WTC11 (cell line): ENCODE measurements around the gene ING2. TPM values are rescaled to one million over a fixed set of nuclear protein-coding genes. Genes with fewer than 3 reads are reported as not detected.
"Not testable (repeated sequence)": the region's sequence is repeated elsewhere in the genome, so short reads cannot be mapped to it uniquely, and the experiment has no call there.

Experiments used
- ATAC-seq: fragments of 200-7000 bp; cut with Tn5 transposase; 2 replicates; pipeline ENCODE4 v1.10.0; 2021; ENCODE audit warnings: mild to moderate bottlenecking, moderate library complexity
- CTCF ChIA-PET: fragments of 300-600 bp; sonication (Branson Sonifier 250); formaldehyde crosslinking; loops from one replicate; lab custom pipeline; 2021; ENCODE audit warnings: antibody characterized with exemption; lab: Charles Lee
- POLR2A ChIA-PET: fragments of 350-600 bp; sonication (Branson Sonifier 250); formaldehyde crosslinking; loops from one replicate; lab custom pipeline; 2021; ENCODE audit warnings: antibody characterized with exemption; lab: Charles Lee
- DNase-seq: peaks from one replicate; pipeline ENCODE4 v3.0.0; 2021; ENCODE audit warnings: low spot score
- H3K27ac Mint-ChIP-seq: 2 replicates; pipeline ENCODE4 v1.8.0; 2021; ENCODE audit warnings: mixed read lengths
- H3K27me3 Mint-ChIP-seq: 2 replicates; pipeline ENCODE4 v1.8.0; 2021; ENCODE audit warnings: low read depth, mild to moderate bottlenecking, moderate library complexity, mixed read lengths
- H3K36me3 Mint-ChIP-seq: 2 replicates; pipeline ENCODE4 v1.8.0; 2021; ENCODE audit warnings: mixed read lengths
- H3K4me1 Mint-ChIP-seq: 2 replicates; pipeline ENCODE4 v1.8.0; 2022; ENCODE audit warnings: mixed read lengths
- H3K4me3 Mint-ChIP-seq: 2 replicates; pipeline ENCODE4 v1.8.0; 2021; ENCODE audit warnings: mild to moderate bottlenecking, moderate library complexity, mixed read lengths
- H3K9me3 Mint-ChIP-seq: 2 replicates; pipeline ENCODE4 v1.8.0; 2021; ENCODE audit warnings: mixed read lengths
- E2F5 ChIP-seq: sonication (generic); formaldehyde crosslinking; IDR thresholded peaks from 2 replicates; pipeline ENCODE4 v1.8.1; 2022; ENCODE audit warnings: mild to moderate bottlenecking, moderate library complexity, missing genetic modification reagents
- ELF4 ChIP-seq: sonication (generic); formaldehyde crosslinking; IDR thresholded peaks from 2 replicates; pipeline ENCODE4 v1.8.1; 2022; ENCODE audit warnings: low read depth, mild to moderate bottlenecking, moderate library complexity, missing genetic modification reagents
- EMX1 ChIP-seq: fragments of 250-450 bp; sonication (Bioruptor Pico); IDR thresholded peaks from 2 replicates; pipeline ENCODE4 v1.8.0; 2021; ENCODE audit warnings: mild to moderate bottlenecking
- ERG ChIP-seq: fragments of 250-450 bp; sonication (Bioruptor Pico); IDR thresholded peaks from 2 replicates; pipeline ENCODE4 v1.8.0; 2021; ENCODE audit warnings: mild to moderate bottlenecking
- FOXP1 ChIP-seq: sonication (generic); formaldehyde crosslinking; IDR thresholded peaks from 2 replicates; pipeline ENCODE4 v1.8.0; 2022; ENCODE audit warnings: missing genetic modification reagents, mild to moderate bottlenecking, moderate library complexity, borderline replicate concordance
- GRHL2 ChIP-seq: fragments of 250-450 bp; sonication (Bioruptor Pico); IDR thresholded peaks from 2 replicates; pipeline ENCODE4 v1.8.0; 2022; ENCODE audit warnings: mild to moderate bottlenecking, moderate library complexity; ENCODE audit not compliant: insufficient replicate concordance, severe bottlenecking
- NFATC4 ChIP-seq: fragments of 250-450 bp; sonication (Bioruptor Pico); IDR thresholded peaks from 2 replicates; pipeline ENCODE4 v1.9.0; 2021; ENCODE audit warnings: mild to moderate bottlenecking
- NR3C1 ChIP-seq: sonication (generic); formaldehyde crosslinking; conservative IDR thresholded peaks from 2 replicates; pipeline ENCODE4 v1.8.1; 2023; ENCODE audit warnings: low read depth, mild to moderate bottlenecking, missing genetic modification reagents
- SOX15 ChIP-seq: fragments of 250-450 bp; sonication (Bioruptor Pico); IDR thresholded peaks from 2 replicates; pipeline ENCODE4 v1.9.0; 2021; ENCODE audit warnings: mild to moderate bottlenecking
- TCF7 ChIP-seq: sonication (generic); formaldehyde crosslinking; IDR thresholded peaks from 2 replicates; pipeline ENCODE4 v1.8.0; 2022; ENCODE audit warnings: mild to moderate bottlenecking, low read depth, missing genetic modification reagents, moderate library complexity
- TEAD1 ChIP-seq: sonication (generic); formaldehyde crosslinking; IDR thresholded peaks from 2 replicates; pipeline ENCODE4 v1.8.0; 2022; ENCODE audit warnings: mild to moderate bottlenecking, missing genetic modification reagents
- TP53 ChIP-seq: sonication (generic); formaldehyde crosslinking; IDR thresholded peaks from 2 replicates; pipeline ENCODE4 v1.8.1; 2023; ENCODE audit warnings: mild to moderate bottlenecking, missing genetic modification reagents
- USF2 ChIP-seq: sonication (generic); formaldehyde crosslinking; IDR thresholded peaks from 2 replicates; pipeline ENCODE4 v1.8.1; 2023; ENCODE audit warnings: mild to moderate bottlenecking, missing genetic modification reagents, moderate library complexity
- ZNF317 ChIP-seq: sonication (generic); formaldehyde crosslinking; IDR thresholded peaks from 2 replicates; pipeline ENCODE4 v1.8.1; 2023; ENCODE audit warnings: low read depth, mild to moderate bottlenecking, moderate library complexity, missing genetic modification reagents, borderline replicate concordance
- ZNF425 ChIP-seq: fragments of 250-450 bp; sonication (Bioruptor Pico); conservative IDR thresholded peaks from 2 replicates; pipeline ENCODE4 v1.9.0; 2021; ENCODE audit warnings: mild to moderate bottlenecking
- ZNF671 ChIP-seq: fragments of 250-450 bp; sonication (Bioruptor Pico); IDR thresholded peaks from 2 replicates; pipeline ENCODE4 v1.8.0; 2021; ENCODE audit warnings: mild to moderate bottlenecking
- total RNA-seq: library from RNA; stranded (reverse); gene quantifications from 3 replicates; pipeline ENCODE4 v1.2.3, GENCODE V29; 2021
- TF ChIP-seq, protein P1 (sequence below): sonication (generic); formaldehyde crosslinking; IDR thresholded peaks from 2 replicates; pipeline ENCODE4 v1.8.1; 2022; ENCODE audit warnings: low read depth, mild to moderate bottlenecking, moderate library complexity, missing genetic modification reagents, borderline replicate concordance
- TF ChIP-seq, protein P2 (sequence below): sonication (generic); formaldehyde crosslinking; conservative IDR thresholded peaks from 2 replicates; pipeline ENCODE4 v1.8.1; 2023; ENCODE audit warnings: mild to moderate bottlenecking, low read depth, missing genetic modification reagents, moderate library complexity
- TF ChIP-seq, protein P3 (sequence below): fragments of 250-450 bp; sonication (Bioruptor Pico); IDR thresholded peaks from 2 replicates; pipeline ENCODE4 v2.1.2; 2022; ENCODE audit warnings: mild to moderate bottlenecking, moderate library complexity
- TF ChIP-seq, protein P4 (sequence below): sonication (generic); formaldehyde crosslinking; IDR thresholded peaks from 2 replicates; pipeline ENCODE4 v1.8.1; 2023; ENCODE audit warnings: mild to moderate bottlenecking, missing genetic modification reagents, moderate library complexity

The ING2 gene
- total RNA-seq, 1 experiment from 2014 or later: 12.0 TPM

DNA sequence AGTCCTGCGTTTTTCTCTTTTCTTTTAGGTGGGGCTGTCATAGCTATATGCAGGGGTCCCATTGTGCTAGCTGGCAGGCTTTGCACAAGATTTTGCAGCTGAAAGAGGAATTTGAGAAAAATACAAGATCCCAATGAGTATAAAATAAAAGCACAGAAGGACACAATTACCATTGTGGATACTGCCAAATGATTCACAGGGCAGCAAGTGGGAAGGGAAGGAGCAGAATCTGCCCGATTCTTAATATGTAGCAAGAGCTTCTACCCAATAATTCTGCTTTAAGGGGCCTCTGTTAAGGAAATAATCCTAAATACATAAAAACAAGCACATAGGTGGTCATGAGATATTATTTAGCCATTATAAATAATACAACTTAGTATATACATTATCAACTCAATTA lies 25.9 kb upstream of the ING2 start:
- no peaks in the 10 kb centered on the region for H3K27me3 Mint-ChIP-seq
- ATAC-seq (no peak), DNase-seq (no peak)
- peaks cover 12% of the 10 kb centered on the region for H3K9me3 Mint-ChIP-seq
- no peak overlapping the region for H3K4me3 Mint-ChIP-seq
- ChIA-PET CTCF (interaction anchor here (1.5 kb wide), 2 partner anchors 71 to 124 kb away, joined by 4 read pairs; no protein-coding TSS in a partner anchor), POLR2A (no interaction called here)
- H3K4me1 Mint-ChIP-seq: no peaks in the 10 kb centered on the region
- TF ChIP-seq FOXP1 (CRISPR knock-in tag): no peak
- TF ChIP-seq TP53 (CRISPR knock-in tag): no peak
- TF ChIP-seq E2F5 (CRISPR knock-in tag): no peak
- TF ChIP-seq, protein P1, sequence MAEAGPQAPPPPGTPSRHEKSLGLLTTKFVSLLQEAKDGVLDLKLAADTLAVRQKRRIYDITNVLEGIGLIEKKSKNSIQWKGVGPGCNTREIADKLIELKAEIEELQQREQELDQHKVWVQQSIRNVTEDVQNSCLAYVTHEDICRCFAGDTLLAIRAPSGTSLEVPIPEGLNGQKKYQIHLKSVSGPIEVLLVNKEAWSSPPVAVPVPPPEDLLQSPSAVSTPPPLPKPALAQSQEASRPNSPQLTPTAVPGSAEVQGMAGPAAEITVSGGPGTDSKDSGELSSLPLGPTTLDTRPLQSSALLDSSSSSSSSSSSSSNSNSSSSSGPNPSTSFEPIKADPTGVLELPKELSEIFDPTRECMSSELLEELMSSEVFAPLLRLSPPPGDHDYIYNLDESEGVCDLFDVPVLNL (CRISPR knock-in tag): no peak
- TF ChIP-seq EMX1 (CRISPR knock-in tag): no peak
- no peak for TF ChIP-seq ELF4
- no peak for TF ChIP-seq SOX15
- TF ChIP-seq TCF7 (CRISPR knock-in tag): no peak
- TF ChIP-seq, protein P2, sequence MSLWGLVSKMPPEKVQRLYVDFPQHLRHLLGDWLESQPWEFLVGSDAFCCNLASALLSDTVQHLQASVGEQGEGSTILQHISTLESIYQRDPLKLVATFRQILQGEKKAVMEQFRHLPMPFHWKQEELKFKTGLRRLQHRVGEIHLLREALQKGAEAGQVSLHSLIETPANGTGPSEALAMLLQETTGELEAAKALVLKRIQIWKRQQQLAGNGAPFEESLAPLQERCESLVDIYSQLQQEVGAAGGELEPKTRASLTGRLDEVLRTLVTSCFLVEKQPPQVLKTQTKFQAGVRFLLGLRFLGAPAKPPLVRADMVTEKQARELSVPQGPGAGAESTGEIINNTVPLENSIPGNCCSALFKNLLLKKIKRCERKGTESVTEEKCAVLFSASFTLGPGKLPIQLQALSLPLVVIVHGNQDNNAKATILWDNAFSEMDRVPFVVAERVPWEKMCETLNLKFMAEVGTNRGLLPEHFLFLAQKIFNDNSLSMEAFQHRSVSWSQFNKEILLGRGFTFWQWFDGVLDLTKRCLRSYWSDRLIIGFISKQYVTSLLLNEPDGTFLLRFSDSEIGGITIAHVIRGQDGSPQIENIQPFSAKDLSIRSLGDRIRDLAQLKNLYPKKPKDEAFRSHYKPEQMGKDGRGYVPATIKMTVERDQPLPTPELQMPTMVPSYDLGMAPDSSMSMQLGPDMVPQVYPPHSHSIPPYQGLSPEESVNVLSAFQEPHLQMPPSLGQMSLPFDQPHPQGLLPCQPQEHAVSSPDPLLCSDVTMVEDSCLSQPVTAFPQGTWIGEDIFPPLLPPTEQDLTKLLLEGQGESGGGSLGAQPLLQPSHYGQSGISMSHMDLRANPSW (CRISPR knock-in tag): no peak
- TF ChIP-seq GRHL2: no peak
- TF ChIP-seq, protein P3, sequence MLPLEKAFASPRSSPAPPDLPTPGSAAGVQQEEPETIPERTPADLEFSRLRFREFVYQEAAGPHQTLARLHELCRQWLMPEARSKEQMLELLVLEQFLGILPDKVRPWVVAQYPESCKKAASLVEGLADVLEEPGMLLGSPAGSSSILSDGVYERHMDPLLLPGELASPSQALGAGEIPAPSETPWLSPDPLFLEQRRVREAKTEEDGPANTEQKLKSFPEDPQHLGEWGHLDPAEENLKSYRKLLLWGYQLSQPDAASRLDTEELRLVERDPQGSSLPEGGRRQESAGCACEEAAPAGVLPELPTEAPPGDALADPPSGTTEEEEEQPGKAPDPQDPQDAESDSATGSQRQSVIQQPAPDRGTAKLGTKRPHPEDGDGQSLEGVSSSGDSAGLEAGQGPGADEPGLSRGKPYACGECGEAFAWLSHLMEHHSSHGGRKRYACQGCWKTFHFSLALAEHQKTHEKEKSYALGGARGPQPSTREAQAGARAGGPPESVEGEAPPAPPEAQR (CRISPR knock-in tag): no peak
- no peak for TF ChIP-seq ZNF671
- no peak for TF ChIP-seq ZNF425 (CRISPR knock-in tag)
- no peak for TF ChIP-seq NFATC4 (CRISPR knock-in tag)
- H3K27ac Mint-ChIP-seq: no peak overlapping the region
- peaks cover 12% of the 10 kb centered on the region for H3K36me3 Mint-ChIP-seq

GRCh38 chr4:183482515-183483095 lies 22.3 kb upstream of the ING2 start:
- H3K27me3 Mint-ChIP-seq, H3K27ac Mint-ChIP-seq, DNase-seq, POLR2A ChIA-PET, H3K4me3 Mint-ChIP-seq, CTCF ChIA-PET, ATAC-seq, H3K4me1 Mint-ChIP-seq: not testable (repeated sequence)
- Mint-ChIP-seq H3K36me3 (peaks cover 12% of the 10 kb centered on the region), H3K9me3 (peaks cover 12% of the 10 kb centered on the region)

DNA sequence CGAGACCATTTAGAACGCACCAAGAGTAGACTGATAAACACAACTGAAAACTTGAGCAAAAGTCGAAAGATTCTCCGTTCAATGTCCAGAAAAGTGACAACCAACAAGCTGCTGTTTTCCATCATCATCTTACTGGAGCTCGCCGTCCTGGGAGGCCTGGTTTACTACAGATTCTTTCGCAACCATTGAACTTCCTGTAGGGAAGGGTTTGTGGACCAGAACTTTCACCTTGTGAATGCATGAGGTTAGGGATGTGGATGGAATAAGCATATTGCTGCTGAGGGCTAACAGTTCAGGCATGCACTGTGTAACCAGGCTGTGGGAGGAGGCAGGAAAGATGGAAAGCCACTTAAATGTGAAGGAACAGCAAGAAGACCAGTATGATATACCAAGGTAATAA lies 20.9 kb upstream of the ING2 start:
- H3K9me3 Mint-ChIP-seq: peaks cover 12% of the 10 kb centered on the region
- DNase-seq (no peak), ATAC-seq (no peak)
- no peak overlapping the region for H3K4me3 Mint-ChIP-seq
- ChIA-PET CTCF (no interaction called here), POLR2A (no interaction called here)
- TF ChIP-seq ZNF317 (no peak), NR3C1 (CRISPR knock-in tag) (no peak), TEAD1 (CRISPR knock-in tag) (no peak), ERG (CRISPR knock-in tag) (no peak), USF2 (CRISPR knock-in tag) (no peak), EMX1 (CRISPR knock-in tag) (no peak)
- TF ChIP-seq, protein P4, sequence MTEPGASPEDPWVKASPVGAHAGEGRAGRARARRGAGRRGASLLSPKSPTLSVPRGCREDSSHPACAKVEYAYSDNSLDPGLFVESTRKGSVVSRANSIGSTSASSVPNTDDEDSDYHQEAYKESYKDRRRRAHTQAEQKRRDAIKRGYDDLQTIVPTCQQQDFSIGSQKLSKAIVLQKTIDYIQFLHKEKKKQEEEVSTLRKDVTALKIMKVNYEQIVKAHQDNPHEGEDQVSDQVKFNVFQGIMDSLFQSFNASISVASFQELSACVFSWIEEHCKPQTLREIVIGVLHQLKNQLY: no peak
- no peak overlapping the region for H3K27ac Mint-ChIP-seq
- no peaks in the 10 kb centered on the region for H3K4me1 Mint-ChIP-seq
- no peaks in the 10 kb centered on the region for H3K27me3 Mint-ChIP-seq
- H3K36me3 Mint-ChIP-seq: peaks cover 12% of the 10 kb centered on the region
